HG03060 (cell line): ENCODE results near the gene SHROOM4.

ENCODE experiments used
- ATAC-seq: cut with Tn5 transposase; IDR thresholded peaks from one replicate; pipeline ENCODE4 v1.9.1; 2021; ENCODE audit warnings: low read depth, moderate number of reproducible peaks; ENCODE audit not compliant: unreplicated experiment

Gene SHROOM4

GRCh38 chrX:50707955-50708699 lies 105.9 kb downstream of the SHROOM4 start:
- ATAC-seq = no peak

GRCh38 chrX:50707405-50707804 lies 106.6 kb downstream of the SHROOM4 start:
- ATAC-seq = no peak

GRCh38 chrX:50705042-50705441 lies 109.0 kb downstream of the SHROOM4 start:
- ATAC-seq = no peak

GRCh38 chrX:50704360-50704759 lies 109.6 kb downstream of the SHROOM4 start:
- ATAC-seq = no peak

GRCh38 chrX:50700921-50701320 lies 113.1 kb downstream of the SHROOM4 start:
- no peak for ATAC-seq

GRCh38 chrX:50698944-50699343 lies 115.0 kb downstream of the SHROOM4 start:
- ATAC-seq = no peak

- ATAC-seq = no peak
These were observed 116.3 kb downstream of the SHROOM4 start for GRCh38 chrX:50697691-50698090.

- ATAC-seq = no peak
These were observed 122.2 kb downstream of the SHROOM4 start for GRCh38 chrX:50691820-50692219.

- ATAC-seq = no peak
These were observed 129.1 kb downstream of the SHROOM4 start for GRCh38 chrX:50684871-50685270.

GRCh38 chrX:50680990-50681389 lies 133.0 kb downstream of the SHROOM4 start:
- no peak for ATAC-seq

- no peak for ATAC-seq
These were observed 136.2 kb downstream of the SHROOM4 start for GRCh38 chrX:50677789-50678188.

GRCh38 chrX:50671661-50672060 lies 142.3 kb downstream of the SHROOM4 start:
- no peak for ATAC-seq

- ATAC-seq = no peak
These were observed 145.1 kb downstream of the SHROOM4 start for GRCh38 chrX:50668860-50669259.

- no peak for ATAC-seq
These were observed 165.8 kb downstream of the SHROOM4 start for GRCh38 chrX:50648156-50648555.

- no peak for ATAC-seq
These were observed 169.5 kb downstream of the SHROOM4 start for GRCh38 chrX:50644496-50644895.

- ATAC-seq = no peak
These were observed 170.4 kb downstream of the SHROOM4 start for GRCh38 chrX:50643525-50644137.

- no peak for ATAC-seq
These were observed 175.9 kb downstream of the SHROOM4 start for GRCh38 chrX:50638123-50638522.

- ATAC-seq = no peak
These were observed 178.1 kb downstream of the SHROOM4 start for GRCh38 chrX:50635817-50636365.

GRCh38 chrX:50635162-50635561 lies 178.8 kb downstream of the SHROOM4 start:
- ATAC-seq = no peak

GRCh38 chrX:50629774-50630173 lies 184.2 kb downstream of the SHROOM4 start:
- no peak for ATAC-seq

GRCh38 chrX:50627696-50628095 lies 186.3 kb downstream of the SHROOM4 start:
- ATAC-seq = no peak

- ATAC-seq = no peak
These were observed 187.6 kb downstream of the SHROOM4 start for GRCh38 chrX:50626432-50626831.
